ENCODE data around the gene MYO15B. TPM values are rescaled to one million over a fixed set of nuclear protein-coding genes. Genes with fewer than 3 reads are reported as not detected.

The MYO15B gene
- total RNA-seq, 1 experiment from 2014 or later = 8.0 TPM

GRCh38 chr17:75610103-75610984 is 22.7 kb downstream of the MYO15B start:
- Histone ChIP-seq H3K79me2 (ENCODE audit: low read length) (no peaks in the 10 kb centered on the region), H3K4me2 (ENCODE audit: low read depth, low read length, poor library complexity, severe bottlenecking) (no peak overlapping the region), H3K4me1 (ENCODE audit: low read length) (no peaks in the 10 kb centered on the region; the same call in 1 of the 2 replicates), H3K27me3 (ENCODE audit: low read length) (no peaks in the 10 kb centered on the region), H3K9ac (ENCODE audit: low read length) (no peak overlapping the region), H3K27ac (ENCODE audit: low read length) (no peak overlapping the region), H3K9me2 (replicated peaks; ENCODE audit: insufficient read depth, low read length) (no peaks in the 10 kb centered on the region), H3K4me3 (ENCODE audit: low read length) (no peak overlapping the region), H4K20me1 (ENCODE audit: insufficient read depth, low read depth, low read length) (no peaks in the 10 kb centered on the region), H2AFZ (ENCODE audit: low read length) (no peak overlapping the region), H3K9me3 (ENCODE audit: low read length) (no peaks in the 10 kb centered on the region), H3K36me3 (ENCODE audit: insufficient read depth, low read length) (no peaks in the 10 kb centered on the region)
- no peak for DNase-seq

DNA sequence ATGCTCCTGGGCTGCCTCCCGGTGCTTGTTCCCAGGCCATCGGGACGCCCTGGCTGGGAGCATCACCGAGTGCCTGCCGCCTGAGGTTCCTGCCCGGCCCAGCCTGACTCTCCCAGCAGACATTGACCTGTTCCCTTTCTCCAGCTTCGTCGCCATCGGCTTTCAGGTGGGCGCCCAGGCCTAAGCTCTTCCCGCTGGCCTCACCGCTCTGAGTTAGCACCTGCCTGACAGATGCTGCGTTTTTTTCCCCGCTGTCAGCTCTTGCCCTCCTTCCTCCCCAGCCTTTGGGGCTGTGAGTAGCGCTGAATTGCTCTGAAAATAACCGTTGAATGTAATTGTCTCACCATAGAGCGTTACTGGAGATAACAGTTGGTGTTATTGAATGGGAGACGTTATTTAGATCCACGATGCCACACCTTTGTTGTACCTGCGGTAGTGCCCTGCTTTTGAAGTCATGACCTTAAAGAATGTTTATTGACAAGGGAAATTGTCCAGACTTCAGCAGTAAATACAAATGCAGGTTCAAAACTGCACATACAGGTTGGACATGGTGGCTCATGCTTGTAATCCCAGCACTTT is 24.3 kb downstream of the MYO15B start:
- DNase-seq = no peak
- no peaks in the 10 kb centered on the region for H4K20me1 ChIP-seq (ENCODE audit: insufficient read depth, low read depth, low read length)

GRCh38 chr17:75612906-75613626 is 25.5 kb downstream of the MYO15B start:
- H3K36me3 ChIP-seq (ENCODE audit: insufficient read depth, low read length) = no peaks in the 10 kb centered on the region
- no peaks in the 10 kb centered on the region; the same call in 1 of the 2 replicates for H3K4me1 ChIP-seq (ENCODE audit: low read length)

More for the DNA sequence above, 24.3 kb downstream of the MYO15B start:
- Histone ChIP-seq H3K9me2 (replicated peaks; ENCODE audit: insufficient read depth, low read length) (no peaks in the 10 kb centered on the region), H2AFZ (ENCODE audit: low read length) (no peak overlapping the region), H3K79me2 (ENCODE audit: low read length) (no peaks in the 10 kb centered on the region), H3K4me2 (ENCODE audit: low read depth, low read length, poor library complexity, severe bottlenecking) (no peak overlapping the region), H3K4me3 (ENCODE audit: low read length) (no peak overlapping the region), H3K9me3 (ENCODE audit: low read length) (no peaks in the 10 kb centered on the region), H3K4me1 (ENCODE audit: low read length) (no peaks in the 10 kb centered on the region; the same call in 1 of the 2 replicates), H3K36me3 (ENCODE audit: insufficient read depth, low read length) (no peaks in the 10 kb centered on the region), H3K27me3 (ENCODE audit: low read length) (no peaks in the 10 kb centered on the region), H3K9ac (ENCODE audit: low read length) (no peak overlapping the region), H3K27ac (ENCODE audit: low read length) (no peak overlapping the region)

DNA sequence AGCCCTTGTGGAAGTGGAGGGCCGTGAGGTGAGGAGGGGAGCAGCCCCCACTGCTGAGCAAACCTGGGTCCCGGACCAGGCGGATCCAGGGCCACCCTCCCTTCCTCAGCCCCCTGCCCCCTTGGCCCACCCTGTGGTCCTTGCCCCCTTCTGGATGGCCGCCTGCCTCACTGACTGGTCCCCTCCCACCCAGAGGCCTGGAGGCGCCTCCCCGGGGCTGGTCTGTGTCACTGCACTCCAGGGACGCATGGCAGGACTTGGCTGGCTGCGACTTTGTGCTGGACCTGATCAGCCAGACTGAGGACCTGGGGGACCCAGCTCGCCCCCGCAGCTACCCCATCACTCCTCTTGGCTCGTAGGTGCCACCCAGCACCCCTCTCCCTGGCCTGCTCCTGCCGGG is 26.4 kb downstream of the MYO15B start:
- Histone ChIP-seq H3K36me3 (ENCODE audit: insufficient read depth, low read length) (no peaks in the 10 kb centered on the region), H3K4me3 (ENCODE audit: low read length) (no peak overlapping the region), H4K20me1 (ENCODE audit: insufficient read depth, low read depth, low read length) (no peaks in the 10 kb centered on the region), H3K27ac (ENCODE audit: low read length) (no peak overlapping the region), H3K79me2 (ENCODE audit: low read length) (no peaks in the 10 kb centered on the region), H3K27me3 (ENCODE audit: low read length) (no peaks in the 10 kb centered on the region), H3K9me3 (ENCODE audit: low read length) (no peaks in the 10 kb centered on the region), H3K4me2 (ENCODE audit: low read depth, low read length, poor library complexity, severe bottlenecking) (no peak overlapping the region), H2AFZ (ENCODE audit: low read length) (no peak overlapping the region), H3K4me1 (ENCODE audit: low read length) (no peaks in the 10 kb centered on the region; the same call in 1 of the 2 replicates), H3K9ac (ENCODE audit: low read length) (no peak overlapping the region), H3K9me2 (replicated peaks; ENCODE audit: insufficient read depth, low read length) (no peaks in the 10 kb centered on the region)
- DNase-seq = peak; percentile 68

More at GRCh38 chr17:75612906-75613626, 25.5 kb downstream of the MYO15B start:
- DNase-seq = no peak
- H3K27ac ChIP-seq (ENCODE audit: low read length) = no peak overlapping the region
- no peaks in the 10 kb centered on the region for H3K9me2 ChIP-seq (replicated peaks; ENCODE audit: insufficient read depth, low read length)
- no peak overlapping the region for H3K4me2 ChIP-seq (ENCODE audit: low read depth, low read length, poor library complexity, severe bottlenecking)
- H3K9me3 ChIP-seq (ENCODE audit: low read length) = no peaks in the 10 kb centered on the region
- H2AFZ ChIP-seq (ENCODE audit: low read length) = no peak overlapping the region
- H3K4me3 ChIP-seq (ENCODE audit: low read length) = no peak overlapping the region
- no peaks in the 10 kb centered on the region for H3K27me3 ChIP-seq (ENCODE audit: low read length)
- H3K9ac ChIP-seq (ENCODE audit: low read length) = no peak overlapping the region
- no peaks in the 10 kb centered on the region for H3K79me2 ChIP-seq (ENCODE audit: low read length)
- no peaks in the 10 kb centered on the region for H4K20me1 ChIP-seq (ENCODE audit: insufficient read depth, low read depth, low read length)

DNA sequence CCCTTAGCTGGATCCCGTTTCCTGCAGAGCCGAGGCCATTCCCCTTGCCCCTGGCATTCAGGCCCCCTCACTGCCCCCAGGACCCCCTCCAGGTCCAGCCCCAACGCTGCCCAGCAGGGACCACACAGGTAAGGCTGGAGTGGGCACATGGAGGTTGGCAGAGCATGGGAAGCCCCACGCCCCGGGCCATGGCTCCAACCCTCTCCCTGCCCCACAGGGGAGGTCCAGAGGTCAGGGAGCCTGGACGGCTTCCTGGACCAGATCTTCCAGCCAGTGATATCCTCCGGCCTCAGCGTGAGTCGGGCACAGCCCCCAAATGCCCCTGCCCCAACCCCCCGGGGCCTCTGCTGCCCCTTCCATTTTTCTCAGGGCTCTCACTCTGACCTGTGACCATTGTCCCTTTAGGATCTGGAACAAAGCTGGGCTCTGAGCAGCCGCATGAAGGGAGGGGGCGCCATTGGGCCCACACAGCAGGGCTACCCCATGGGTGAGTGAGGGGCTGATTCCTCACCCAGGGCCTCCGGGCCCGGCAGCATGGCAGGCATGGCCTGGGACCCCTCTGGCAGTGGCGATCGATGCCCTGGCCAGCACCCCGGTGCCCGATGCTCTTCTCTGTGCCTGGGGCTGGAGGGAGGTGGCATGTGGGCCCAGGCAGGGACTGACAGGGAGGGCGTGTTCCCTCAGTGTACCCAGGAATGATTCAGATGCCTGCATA is 27.1 kb downstream of the MYO15B start:
- H3K9ac ChIP-seq (ENCODE audit: low read length) = no peak overlapping the region
- H3K9me2 ChIP-seq (replicated peaks; ENCODE audit: insufficient read depth, low read length) = no peaks in the 10 kb centered on the region
- H3K4me3 ChIP-seq (ENCODE audit: low read length) = no peak overlapping the region
- no peaks in the 10 kb centered on the region for H3K9me3 ChIP-seq (ENCODE audit: low read length)
- no peaks in the 10 kb centered on the region for H4K20me1 ChIP-seq (ENCODE audit: insufficient read depth, low read depth, low read length)
- H2AFZ ChIP-seq (ENCODE audit: low read length) = no peak overlapping the region
- no peaks in the 10 kb centered on the region; the same call in 1 of the 2 replicates for H3K4me1 ChIP-seq (ENCODE audit: low read length)
- DNase-seq = no peak
- H3K4me2 ChIP-seq (ENCODE audit: low read depth, low read length, poor library complexity, severe bottlenecking) = no peak overlapping the region
- H3K36me3 ChIP-seq (ENCODE audit: insufficient read depth, low read length) = no peaks in the 10 kb centered on the region
- no peak overlapping the region for H3K27ac ChIP-seq (ENCODE audit: low read length)
- no peaks in the 10 kb centered on the region for H3K27me3 ChIP-seq (ENCODE audit: low read length)
- H3K79me2 ChIP-seq (ENCODE audit: low read length) = no peaks in the 10 kb centered on the region

DNA sequence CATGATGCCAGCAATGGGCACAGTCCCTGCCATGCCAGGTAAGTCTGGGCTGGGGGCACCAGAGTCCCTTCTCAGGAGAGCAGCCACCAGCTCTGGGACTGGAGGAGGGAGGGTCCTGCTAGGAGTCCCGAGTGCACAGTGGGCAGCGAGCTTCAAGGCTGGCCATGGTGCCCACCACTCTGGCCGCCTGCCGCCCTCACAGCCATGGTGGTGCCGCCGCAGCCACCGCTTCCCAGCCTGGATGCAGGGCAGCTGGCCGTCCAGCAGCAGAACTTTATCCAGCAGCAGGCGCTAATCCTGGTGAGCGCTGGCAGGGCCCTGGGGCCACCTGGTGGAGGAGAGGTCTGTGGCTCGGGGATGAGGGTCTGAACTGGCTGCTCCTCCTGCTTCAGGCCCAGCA is 27.7 kb downstream of the MYO15B start:
- H3K36me3 ChIP-seq (ENCODE audit: insufficient read depth, low read length) = no peaks in the 10 kb centered on the region
- H3K4me3 ChIP-seq (ENCODE audit: low read length) = no peak overlapping the region
- no peaks in the 10 kb centered on the region for H3K79me2 ChIP-seq (ENCODE audit: low read length)

GRCh38 chr17:75616521-75617122 is 29.0 kb downstream of the MYO15B start:
- no peaks in the 10 kb centered on the region for H3K36me3 ChIP-seq (ENCODE audit: insufficient read depth, low read length)
- no peak overlapping the region for H3K9ac ChIP-seq (ENCODE audit: low read length)
- H3K9me3 ChIP-seq (ENCODE audit: low read length) = no peaks in the 10 kb centered on the region
- H3K4me1 ChIP-seq (ENCODE audit: low read length) = no peaks in the 10 kb centered on the region
- H3K27me3 ChIP-seq (ENCODE audit: low read length) = no peaks in the 10 kb centered on the region
- no peak overlapping the region for H3K4me2 ChIP-seq (ENCODE audit: low read depth, low read length, poor library complexity, severe bottlenecking)
- no peak overlapping the region for H3K27ac ChIP-seq (ENCODE audit: low read length)
- 0 out of 2 replicates have a peak, but pooled peaks cover 8% of the 10 kb centered on the region for H4K20me1 ChIP-seq (ENCODE audit: insufficient read depth, low read depth, low read length)
- no peaks in the 10 kb centered on the region for H3K9me2 ChIP-seq (replicated peaks; ENCODE audit: insufficient read depth, low read length)
- H3K79me2 ChIP-seq (ENCODE audit: low read length) = no peaks in the 10 kb centered on the region
- no peak overlapping the region for H2AFZ ChIP-seq (ENCODE audit: low read length)
- DNase-seq = no peak
- no peak overlapping the region for H3K4me3 ChIP-seq (ENCODE audit: low read length)

More for the DNA sequence above, 27.7 kb downstream of the MYO15B start:
- H3K27me3 ChIP-seq (ENCODE audit: low read length) = no peaks in the 10 kb centered on the region
- H3K4me2 ChIP-seq (ENCODE audit: low read depth, low read length, poor library complexity, severe bottlenecking) = no peak overlapping the region
- H3K27ac ChIP-seq (ENCODE audit: low read length) = no peak overlapping the region
- no peak overlapping the region for H3K9ac ChIP-seq (ENCODE audit: low read length)
- no peak for DNase-seq
- H2AFZ ChIP-seq (ENCODE audit: low read length) = no peak overlapping the region
- no peaks in the 10 kb centered on the region for H3K9me2 ChIP-seq (replicated peaks; ENCODE audit: insufficient read depth, low read length)
- H3K9me3 ChIP-seq (ENCODE audit: low read length) = no peaks in the 10 kb centered on the region
- H4K20me1 ChIP-seq (ENCODE audit: insufficient read depth, low read depth, low read length) = 0 out of 2 replicates have a peak, but pooled peaks cover 2% of the 10 kb centered on the region
- no peaks in the 10 kb centered on the region; the same call in 1 of the 2 replicates for H3K4me1 ChIP-seq (ENCODE audit: low read length)
